Mucosa of rectum (tissue), 2 donors: ENCODE data around the gene GUCY2D.

Source experiments
- H3K27ac ChIP-seq, 2 donors: one replicate each; pipeline ENCODE4 v1.7.0; 2013; ENCODE audit warnings: inconsistent platforms in 2 of 2, low read depth in 2 of 2, low read length in 2 of 2
- H3K27me3 ChIP-seq, 2 donors: one replicate each; pipeline ENCODE4 v1.7.0; 2013; ENCODE audit warnings: low read length in 2 of 2; ENCODE audit not compliant: control insufficient read depth in 2 of 2, insufficient read depth in 2 of 2
- H3K36me3 ChIP-seq, 2 donors: one replicate each; pipeline ENCODE4 v1.7.0; 2013; ENCODE audit warnings: low read length in 2 of 2; ENCODE audit not compliant: control insufficient read depth in 2 of 2, insufficient read depth in 2 of 2
- H3K4me1 ChIP-seq, 2 donors: one replicate each; pipeline ENCODE4 v1.7.0; 2013; ENCODE audit warnings: low read length in 2 of 2, mild to moderate bottlenecking in 1 of 2; ENCODE audit not compliant: control insufficient read depth in 2 of 2, insufficient read depth in 2 of 2
- H3K4me3 ChIP-seq, 2 donors: one replicate each; pipeline ENCODE4 v1.7.0; 2013; ENCODE audit warnings: low read length in 2 of 2
- H3K9ac ChIP-seq, 2 donors: one replicate each; pipeline ENCODE4 v1.7.0; 2013; ENCODE audit warnings: low read length in 2 of 2, low read depth in 1 of 2, mild to moderate bottlenecking in 1 of 2
- H3K9me3 ChIP-seq, 2 donors: one replicate each; pipeline ENCODE4 v1.7.0; 2013; ENCODE audit warnings: low read length in 2 of 2; ENCODE audit not compliant: control insufficient read depth in 2 of 2
- donor health status: healthy.
- donor health status: Normal muscosa, but diverticular disease.

The GUCY2D gene

GRCh38 chr17:8015957-8016631 is 13.7 kb downstream of the GUCY2D start:
- Histone ChIP-seq H3K9me3 (no peaks in the 10 kb centered on the region), H3K4me3 (peak overlapping the region; percentile 54 to 58), H3K4me1 (peaks cover 10 to 13% of the 10 kb centered on the region in 2 donors), H3K27ac (no peak overlapping the region), H3K9ac (peak overlapping the region in 1 of 2 donors; percentile 52), H3K27me3 (peaks cover 5 to 9% of the 10 kb centered on the region in 2 donors), H3K36me3 (no peaks in the 10 kb centered on the region)

- no peak overlapping the region for H3K27ac ChIP-seq
- H3K9ac ChIP-seq: peak overlapping the region in 1 of 2 donors; percentile 52
- peak overlapping the region; percentile 37 to 58 for H3K4me3 ChIP-seq
Observed at GRCh38 chr17:8016632-8017424, 14.4 kb downstream of the GUCY2D start.

DNA sequence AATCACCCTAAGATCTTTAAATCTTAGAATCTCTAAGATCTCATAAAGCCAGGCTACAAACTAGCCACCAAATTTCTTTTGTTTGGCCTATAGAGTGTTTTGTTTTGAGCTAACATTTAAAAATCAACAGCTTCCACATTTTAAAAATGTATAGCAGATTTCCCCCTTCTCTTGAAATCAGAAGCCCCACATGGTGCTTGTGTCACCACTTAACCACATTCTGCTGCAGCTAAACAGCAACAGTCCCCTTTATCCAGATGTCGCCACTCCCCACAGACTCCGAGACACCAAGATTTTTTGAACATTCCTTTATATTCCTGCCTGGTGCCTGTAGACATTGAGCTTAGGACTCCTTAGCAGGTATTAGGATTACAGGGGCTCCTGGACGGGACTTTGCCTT is 16.0 kb downstream of the GUCY2D start:
- Histone ChIP-seq H3K9me3 (no peaks in the 10 kb centered on the region), H3K4me1 (peaks cover 10 to 13% of the 10 kb centered on the region in 2 donors), H3K27me3 (peaks cover 5 to 9% of the 10 kb centered on the region in 2 donors), H3K4me3 (no peak overlapping the region), H3K36me3 (no peaks in the 10 kb centered on the region), H3K27ac (no peak overlapping the region), H3K9ac (no peak overlapping the region)

More at GRCh38 chr17:8016632-8017424, 14.4 kb downstream of the GUCY2D start:
- Histone ChIP-seq H3K4me1 (peaks cover 10 to 13% of the 10 kb centered on the region in 2 donors), H3K9me3 (no peaks in the 10 kb centered on the region), H3K27me3 (peaks cover 5 to 9% of the 10 kb centered on the region in 2 donors), H3K36me3 (no peaks in the 10 kb centered on the region)

- H3K4me1 ChIP-seq: peaks cover 10 to 13% of the 10 kb centered on the region in 2 donors
- no peaks in the 10 kb centered on the region for H3K36me3 ChIP-seq
- no peaks in the 10 kb centered on the region for H3K9me3 ChIP-seq
- no peak overlapping the region for H3K4me3 ChIP-seq
- no peak overlapping the region for H3K9ac ChIP-seq
- peaks cover 4 to 9% of the 10 kb centered on the region in 2 donors for H3K27me3 ChIP-seq
- H3K27ac ChIP-seq: no peak overlapping the region
Observed at GRCh38 chr17:8019166-8019565, 16.8 kb downstream of the GUCY2D start.

DNA sequence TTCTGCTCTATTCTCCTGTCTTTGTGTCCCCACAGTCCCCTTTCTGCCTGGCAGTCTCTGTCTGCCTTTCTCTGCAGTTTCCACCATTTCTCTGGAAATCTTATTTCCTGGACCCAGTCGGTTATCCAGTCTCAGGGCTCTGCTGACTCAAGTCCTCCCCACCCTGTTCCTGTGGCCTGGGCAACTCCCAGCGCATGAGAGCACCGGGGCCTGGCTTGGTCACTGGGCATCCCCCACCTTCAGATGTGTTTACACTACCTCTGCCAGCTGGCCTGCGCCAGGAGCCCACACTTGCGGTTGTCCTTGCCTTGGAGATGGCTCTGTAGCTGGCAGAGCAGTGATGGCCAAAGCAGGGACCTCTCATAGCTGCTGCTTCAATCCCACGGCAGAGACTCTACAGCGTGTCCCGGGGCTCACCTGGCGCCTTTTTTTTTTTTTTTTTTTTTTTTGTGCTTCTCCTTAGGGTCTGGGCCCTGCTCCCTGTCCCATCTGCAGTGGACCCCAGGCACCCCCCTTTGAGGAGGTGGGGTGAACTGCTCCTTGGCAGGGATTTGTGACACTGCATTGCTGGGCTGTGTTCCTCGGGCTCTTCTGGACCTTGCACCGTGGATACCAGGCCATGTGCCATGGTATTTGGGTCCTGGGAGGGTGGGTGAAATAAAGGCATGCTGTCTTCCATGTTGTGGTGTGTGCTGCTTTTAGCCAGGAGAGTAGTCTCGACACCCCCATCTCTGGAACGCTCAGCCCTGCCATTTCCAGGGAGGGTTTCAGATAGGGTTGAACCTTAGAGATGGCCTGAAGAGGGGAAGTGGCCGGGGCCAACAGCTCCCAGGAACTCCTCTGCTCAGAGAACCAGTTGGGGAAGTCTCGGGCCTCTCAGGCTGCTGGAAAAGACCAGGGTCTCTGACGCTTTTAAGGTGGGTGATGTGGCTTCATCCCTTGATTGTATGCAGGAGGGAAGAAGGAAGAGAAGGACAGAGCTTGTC is 17.5 kb downstream of the GUCY2D start:
- Histone ChIP-seq H3K4me3 (no peak overlapping the region), H3K4me1 (peaks cover 10 to 13% of the 10 kb centered on the region in 2 donors), H3K9ac (no peak overlapping the region), H3K36me3 (no peaks in the 10 kb centered on the region), H3K27ac (no peak overlapping the region), H3K9me3 (no peaks in the 10 kb centered on the region), H3K27me3 (peaks cover 4 to 7% of the 10 kb centered on the region in 2 donors)

GRCh38 chr17:8020776-8021564 is 18.6 kb downstream of the GUCY2D start:
- Histone ChIP-seq H3K4me3 (no peak overlapping the region), H3K27me3 (peaks cover 0 to 2% of the 10 kb centered on the region in 2 donors), H3K27ac (no peak overlapping the region), H3K36me3 (no peaks in the 10 kb centered on the region), H3K9ac (no peak overlapping the region), H3K9me3 (no peaks in the 10 kb centered on the region), H3K4me1 (peaks cover 9 to 12% of the 10 kb centered on the region in 2 donors)

DNA sequence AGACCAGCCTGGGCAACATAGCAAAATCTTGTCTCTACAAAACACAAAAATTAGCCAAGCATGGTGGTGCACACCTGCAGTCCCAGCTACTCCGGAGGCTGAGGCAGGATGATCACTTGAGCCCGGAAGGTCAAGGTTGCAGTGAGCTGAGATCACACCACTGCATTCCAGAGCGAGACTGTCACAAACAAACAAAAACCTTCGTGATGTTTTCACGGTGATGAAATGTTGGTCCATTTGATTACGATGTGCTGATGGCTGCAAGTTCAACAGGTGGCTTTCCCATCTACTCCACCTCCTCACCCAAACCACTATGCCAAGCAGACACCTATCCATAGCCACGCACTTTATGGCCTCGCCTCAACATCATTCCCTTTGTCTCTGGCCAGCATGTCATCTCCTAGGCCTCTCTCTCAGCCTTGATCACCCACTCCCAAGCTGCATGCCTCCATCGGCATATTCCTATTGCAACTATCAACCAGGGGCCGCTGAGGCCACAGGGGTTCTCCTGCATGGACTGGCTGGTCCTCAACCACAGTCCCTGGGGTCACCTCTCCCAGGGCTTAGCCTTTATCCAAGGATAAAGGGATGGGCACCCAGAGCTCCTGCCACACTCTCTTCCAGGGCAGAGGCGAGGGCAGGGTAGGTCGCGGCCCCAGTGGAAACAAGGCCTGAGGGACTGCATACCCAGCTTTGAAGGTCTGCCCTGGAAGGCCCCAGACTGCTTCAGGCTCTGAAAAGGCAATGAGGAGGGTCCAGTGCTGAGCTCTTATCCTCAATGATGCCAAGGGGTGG is 19.3 kb downstream of the GUCY2D start:
- Histone ChIP-seq H3K27me3 (peaks cover 0 to 2% of the 10 kb centered on the region in 2 donors), H3K4me3 (no peak overlapping the region), H3K36me3 (no peaks in the 10 kb centered on the region), H3K27ac (no peak overlapping the region), H3K9me3 (no peaks in the 10 kb centered on the region), H3K9ac (no peak overlapping the region), H3K4me1 (peaks cover 4 to 6% of the 10 kb centered on the region in 2 donors)

- H3K9me3 ChIP-seq: no peaks in the 10 kb centered on the region
- no peaks in the 10 kb centered on the region for H3K4me1 ChIP-seq
- no peak overlapping the region for H3K27ac ChIP-seq
- no peak overlapping the region for H3K4me3 ChIP-seq
- H3K9ac ChIP-seq: no peak overlapping the region
- H3K27me3 ChIP-seq: peaks cover 0 to 6% of the 10 kb centered on the region in 2 donors
- no peaks in the 10 kb centered on the region for H3K36me3 ChIP-seq
Observed at GRCh38 chr17:8022360-8023003, 20.1 kb downstream of the GUCY2D start.
